Measurements from ENCODE around the gene ARHGAP24.

DNA sequence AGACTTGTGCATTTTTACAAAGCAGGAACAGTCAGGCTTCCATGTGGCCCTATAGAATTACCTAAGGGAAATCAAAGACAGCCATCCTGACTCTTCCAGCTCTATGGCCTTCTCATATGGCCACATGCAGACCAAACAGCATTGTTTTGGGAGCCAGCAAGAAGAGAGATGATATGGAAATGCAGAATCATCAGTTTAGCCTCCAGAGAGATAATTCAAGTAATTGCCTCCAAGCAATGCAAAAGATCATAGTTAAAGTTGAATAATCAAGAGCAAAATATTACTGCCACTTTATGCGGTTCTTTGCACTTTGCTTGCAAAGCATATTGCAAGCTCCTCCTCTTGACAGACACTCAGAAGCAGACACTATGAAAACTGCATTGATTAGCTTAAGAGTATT lies 207.4 kb downstream of the ARHGAP24 start:
- TF ChIP-seq, protein P1, sequence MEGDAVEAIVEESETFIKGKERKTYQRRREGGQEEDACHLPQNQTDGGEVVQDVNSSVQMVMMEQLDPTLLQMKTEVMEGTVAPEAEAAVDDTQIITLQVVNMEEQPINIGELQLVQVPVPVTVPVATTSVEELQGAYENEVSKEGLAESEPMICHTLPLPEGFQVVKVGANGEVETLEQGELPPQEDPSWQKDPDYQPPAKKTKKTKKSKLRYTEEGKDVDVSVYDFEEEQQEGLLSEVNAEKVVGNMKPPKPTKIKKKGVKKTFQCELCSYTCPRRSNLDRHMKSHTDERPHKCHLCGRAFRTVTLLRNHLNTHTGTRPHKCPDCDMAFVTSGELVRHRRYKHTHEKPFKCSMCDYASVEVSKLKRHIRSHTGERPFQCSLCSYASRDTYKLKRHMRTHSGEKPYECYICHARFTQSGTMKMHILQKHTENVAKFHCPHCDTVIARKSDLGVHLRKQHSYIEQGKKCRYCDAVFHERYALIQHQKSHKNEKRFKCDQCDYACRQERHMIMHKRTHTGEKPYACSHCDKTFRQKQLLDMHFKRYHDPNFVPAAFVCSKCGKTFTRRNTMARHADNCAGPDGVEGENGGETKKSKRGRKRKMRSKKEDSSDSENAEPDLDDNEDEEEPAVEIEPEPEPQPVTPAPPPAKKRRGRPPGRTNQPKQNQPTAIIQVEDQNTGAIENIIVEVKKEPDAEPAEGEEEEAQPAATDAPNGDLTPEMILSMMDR (IDR thresholded peaks at IDR 0.05): no peak
- no peak for TF ChIP-seq EZH2 (IDR thresholded peaks at IDR 0.05; ENCODE audit: borderline replicate concordance, insufficient read depth, low read depth, low read length, poor library complexity, severe bottlenecking)
